Measurements from ENCODE around the gene PIP5K1A.
A peak's percentile ranks its signal among the peaks of the same experiment; 100 is the strongest.
"Not testable (repeated sequence)": the region's sequence is repeated elsewhere in the genome, so short reads cannot be mapped to it uniquely, and the experiment has no call there.

The PIP5K1A gene

GRCh38 chr1:151192047-151192446 is 6.3 kb upstream of the PIP5K1A start:
- no peak for DNase-seq (ENCODE audit: low read depth in 2 of 2)
- H3K4me3 ChIP-seq (replicated peaks in 1 of 2; ENCODE audit: low read depth in 2 of 2, low read length in 2 of 2), result no peak overlapping the region
- TF ChIP-seq CTCF (IDR thresholded peaks at IDR 0.05; ENCODE audit: low read depth, low read length), result no peak

GRCh38 chr1:151193304-151193703 is 5.0 kb upstream of the PIP5K1A start:
- no peak overlapping the region for H3K4me3 ChIP-seq (replicated peaks in 1 of 2; ENCODE audit: low read depth in 2 of 2, low read length in 2 of 2)
- TF ChIP-seq CTCF (IDR thresholded peaks at IDR 0.05; ENCODE audit: low read depth, low read length), result no peak
- no peak for DNase-seq (ENCODE audit: low read depth in 2 of 2)

- no peak for DNase-seq (ENCODE audit: low read depth in 2 of 2)
- no peak overlapping the region for H3K4me3 ChIP-seq (replicated peaks in 1 of 2; ENCODE audit: low read depth in 2 of 2, low read length in 2 of 2)
- no peak for TF ChIP-seq CTCF (IDR thresholded peaks at IDR 0.05; ENCODE audit: low read depth, low read length)
Observed at GRCh38 chr1:151193856-151194255, 4.5 kb upstream of the PIP5K1A start.

GRCh38 chr1:151194894-151195594 is 3.3 kb upstream of the PIP5K1A start:
- DNase-seq (ENCODE audit: low read depth in 2 of 2), result peak; percentile 94 to 97
- H3K4me3 ChIP-seq (replicated peaks in 1 of 2; ENCODE audit: low read depth in 2 of 2, low read length in 2 of 2), result not testable (repeated sequence)

- TF ChIP-seq CTCF (IDR thresholded peaks at IDR 0.05; ENCODE audit: low read depth, low read length), result peak; percentile 54
- H3K4me3 ChIP-seq (replicated peaks in 1 of 2; ENCODE audit: low read depth in 2 of 2, low read length in 2 of 2), result peak overlapping the region in 1 of 2 donors; percentile 21
- DNase-seq (ENCODE audit: low read depth in 2 of 2), result peak; percentile 90 to 93
Observed at GRCh38 chr1:151196292-151196800, 2.0 kb upstream of the PIP5K1A start.

- no peak for DNase-seq (ENCODE audit: low read depth in 2 of 2)
- H3K4me3 ChIP-seq (replicated peaks in 1 of 2; ENCODE audit: low read depth in 2 of 2, low read length in 2 of 2), result peak overlapping the region; percentile 87 to 99
- no peak for TF ChIP-seq CTCF (IDR thresholded peaks at IDR 0.05; ENCODE audit: low read depth, low read length)
Observed at GRCh38 chr1:151197863-151198253, 494 bp upstream of the PIP5K1A start.

GRCh38 chr1:151199873-151200581 is 1.7 kb downstream of the PIP5K1A start:
- DNase-seq (ENCODE audit: low read depth in 2 of 2), result peak; percentile 86 to 95
- H3K4me3 ChIP-seq (replicated peaks in 1 of 2; ENCODE audit: low read depth in 2 of 2, low read length in 2 of 2), result peak overlapping the region; percentile 87 to 99
- no peak for TF ChIP-seq CTCF (IDR thresholded peaks at IDR 0.05; ENCODE audit: low read depth, low read length)

- not testable (repeated sequence) for DNase-seq (ENCODE audit: low read depth in 2 of 2); H3K4me3 ChIP-seq (replicated peaks in 1 of 2; ENCODE audit: low read depth in 2 of 2, low read length in 2 of 2)
Observed at GRCh38 chr1:151205381-151205965, 7.1 kb downstream of the PIP5K1A start.

Data from cardiac fibroblast (primary cell).